Measurements from ENCODE around the gene BGN.

DNA sequence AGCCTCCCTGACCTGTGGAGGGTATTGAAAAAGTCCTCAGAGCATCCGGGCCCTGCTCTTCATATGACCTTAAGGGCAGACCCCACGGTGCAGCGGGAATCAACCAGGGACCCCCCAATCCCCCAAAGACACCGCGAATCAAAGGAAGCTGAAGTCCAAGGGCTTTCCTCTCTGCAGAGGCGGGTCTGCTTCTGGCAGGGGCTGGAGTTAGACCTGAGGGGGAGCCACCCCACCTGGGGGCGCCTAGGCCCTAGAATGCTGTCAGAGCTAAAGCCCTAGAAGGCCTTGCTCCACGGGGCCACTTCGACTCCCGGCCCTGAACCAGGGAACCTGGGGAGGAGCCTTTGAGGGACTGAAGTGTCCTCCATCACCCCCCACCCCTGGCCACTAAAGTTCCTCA is 21.7 kb upstream of the BGN start:
- TF ChIP-seq POLR2A (IDR thresholded peaks at IDR 0.05), result no peak
- TF ChIP-seq, protein P1, sequence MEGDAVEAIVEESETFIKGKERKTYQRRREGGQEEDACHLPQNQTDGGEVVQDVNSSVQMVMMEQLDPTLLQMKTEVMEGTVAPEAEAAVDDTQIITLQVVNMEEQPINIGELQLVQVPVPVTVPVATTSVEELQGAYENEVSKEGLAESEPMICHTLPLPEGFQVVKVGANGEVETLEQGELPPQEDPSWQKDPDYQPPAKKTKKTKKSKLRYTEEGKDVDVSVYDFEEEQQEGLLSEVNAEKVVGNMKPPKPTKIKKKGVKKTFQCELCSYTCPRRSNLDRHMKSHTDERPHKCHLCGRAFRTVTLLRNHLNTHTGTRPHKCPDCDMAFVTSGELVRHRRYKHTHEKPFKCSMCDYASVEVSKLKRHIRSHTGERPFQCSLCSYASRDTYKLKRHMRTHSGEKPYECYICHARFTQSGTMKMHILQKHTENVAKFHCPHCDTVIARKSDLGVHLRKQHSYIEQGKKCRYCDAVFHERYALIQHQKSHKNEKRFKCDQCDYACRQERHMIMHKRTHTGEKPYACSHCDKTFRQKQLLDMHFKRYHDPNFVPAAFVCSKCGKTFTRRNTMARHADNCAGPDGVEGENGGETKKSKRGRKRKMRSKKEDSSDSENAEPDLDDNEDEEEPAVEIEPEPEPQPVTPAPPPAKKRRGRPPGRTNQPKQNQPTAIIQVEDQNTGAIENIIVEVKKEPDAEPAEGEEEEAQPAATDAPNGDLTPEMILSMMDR (IDR thresholded peaks at IDR 0.05), result no peak

All from stomach (tissue), 4 donors.